ENCODE measurements around the gene KCNJ15. TPM values are rescaled to one million over a fixed set of nuclear protein-coding genes. Genes with fewer than 3 reads are reported as not detected.

Gene KCNJ15
- total RNA-seq, 3 donors from 2014 or later: 0.44 to 0.77 TPM; not detected in 1

DNA sequence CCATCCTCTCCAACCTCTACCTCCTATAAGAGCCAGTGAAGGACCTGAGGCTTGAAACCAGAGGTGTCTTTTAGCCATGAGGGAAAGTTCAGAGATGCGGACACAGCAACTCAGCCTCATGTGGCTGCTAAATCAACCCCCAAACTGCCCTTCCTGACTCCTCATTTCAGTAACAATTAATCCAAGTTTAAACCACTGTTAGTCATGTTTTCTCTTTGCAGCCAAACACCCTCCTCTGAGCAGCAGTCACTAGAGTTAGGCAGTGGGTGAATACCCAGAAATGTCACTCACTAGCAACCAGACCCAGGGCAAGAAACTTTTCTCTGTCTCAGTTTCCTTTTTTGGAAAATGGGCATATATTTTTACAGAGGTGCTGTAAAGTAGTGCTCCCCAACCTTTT lies 71.2 kb downstream of the KCNJ15 start:
- Histone ChIP-seq H3K9me3 (no peaks in the 10 kb centered on the region), H3K36me3 (ENCODE audit: low read depth) (no peaks in the 10 kb centered on the region), H3K4me3 (no peak overlapping the region), H3K4me1 (ENCODE audit: low read depth) (no peaks in the 10 kb centered on the region)
- ATAC-seq (no peak), DNase-seq (no peak)
- intact Hi-C loops (cut with DNase I, micrococcal nuclease): no loop called here
- TF ChIP-seq, protein P1, sequence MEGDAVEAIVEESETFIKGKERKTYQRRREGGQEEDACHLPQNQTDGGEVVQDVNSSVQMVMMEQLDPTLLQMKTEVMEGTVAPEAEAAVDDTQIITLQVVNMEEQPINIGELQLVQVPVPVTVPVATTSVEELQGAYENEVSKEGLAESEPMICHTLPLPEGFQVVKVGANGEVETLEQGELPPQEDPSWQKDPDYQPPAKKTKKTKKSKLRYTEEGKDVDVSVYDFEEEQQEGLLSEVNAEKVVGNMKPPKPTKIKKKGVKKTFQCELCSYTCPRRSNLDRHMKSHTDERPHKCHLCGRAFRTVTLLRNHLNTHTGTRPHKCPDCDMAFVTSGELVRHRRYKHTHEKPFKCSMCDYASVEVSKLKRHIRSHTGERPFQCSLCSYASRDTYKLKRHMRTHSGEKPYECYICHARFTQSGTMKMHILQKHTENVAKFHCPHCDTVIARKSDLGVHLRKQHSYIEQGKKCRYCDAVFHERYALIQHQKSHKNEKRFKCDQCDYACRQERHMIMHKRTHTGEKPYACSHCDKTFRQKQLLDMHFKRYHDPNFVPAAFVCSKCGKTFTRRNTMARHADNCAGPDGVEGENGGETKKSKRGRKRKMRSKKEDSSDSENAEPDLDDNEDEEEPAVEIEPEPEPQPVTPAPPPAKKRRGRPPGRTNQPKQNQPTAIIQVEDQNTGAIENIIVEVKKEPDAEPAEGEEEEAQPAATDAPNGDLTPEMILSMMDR (IDR thresholded peaks at IDR 0.05): no peak

DNA sequence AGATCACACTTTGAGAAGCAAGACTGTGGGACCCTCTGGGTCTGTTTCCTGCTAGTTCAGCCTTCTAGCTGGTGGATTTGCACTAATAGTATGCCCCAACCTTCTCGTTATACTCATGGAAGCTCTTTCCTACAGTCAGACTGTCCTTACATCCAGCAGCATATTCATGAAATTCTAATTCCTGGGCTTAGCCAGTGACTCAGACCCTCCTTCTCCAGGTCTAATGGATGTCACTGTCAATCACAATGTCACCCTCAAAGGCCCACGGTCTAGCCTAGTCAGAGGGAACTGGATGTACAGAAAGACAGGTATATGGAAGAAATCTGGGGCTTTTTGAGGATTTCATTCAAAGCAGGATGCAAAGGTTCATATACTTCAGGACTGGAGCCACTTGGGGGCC lies 72.4 kb downstream of the KCNJ15 start:
- TF ChIP-seq, protein P1 (IDR thresholded peaks at IDR 0.05): no peak
- no peaks in the 10 kb centered on the region for H3K4me1 ChIP-seq (ENCODE audit: low read depth)
- intact Hi-C loops (cut with DNase I, micrococcal nuclease): no loop called here
- DNase-seq (no peak), ATAC-seq (no peak)
- no peaks in the 10 kb centered on the region for H3K9me3 ChIP-seq
- no peak overlapping the region for H3K4me3 ChIP-seq
- H3K36me3 ChIP-seq (ENCODE audit: low read depth): no peaks in the 10 kb centered on the region

DNA sequence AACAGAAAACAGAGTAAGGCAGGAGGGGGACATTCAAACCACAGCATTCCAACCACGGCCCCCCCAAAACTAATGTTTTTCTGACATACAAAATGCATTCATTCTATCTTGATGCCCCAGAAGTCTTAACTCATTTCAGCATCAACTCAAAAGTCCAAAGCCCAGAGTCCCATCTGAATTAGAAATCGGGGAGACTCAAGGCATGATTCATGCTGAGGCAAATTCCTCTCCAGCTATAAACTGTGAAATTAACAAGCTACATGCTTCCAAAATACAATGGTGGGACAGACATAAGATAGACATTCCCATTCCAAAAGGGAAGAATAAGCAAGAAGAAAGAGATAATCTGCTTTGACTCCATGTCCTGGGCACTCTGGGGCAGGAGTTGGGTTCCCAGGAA lies 73.9 kb downstream of the KCNJ15 start:
- ATAC-seq (no peak), DNase-seq (no peak)
- intact Hi-C loops (cut with DNase I, micrococcal nuclease): no loop called here
- no peaks in the 10 kb centered on the region for H3K9me3 ChIP-seq
- TF ChIP-seq, protein P1 (IDR thresholded peaks at IDR 0.05): no peak
- no peak overlapping the region for H3K4me3 ChIP-seq
- no peaks in the 10 kb centered on the region for H3K4me1 ChIP-seq (ENCODE audit: low read depth)
- H3K36me3 ChIP-seq (ENCODE audit: low read depth): no peaks in the 10 kb centered on the region

DNA sequence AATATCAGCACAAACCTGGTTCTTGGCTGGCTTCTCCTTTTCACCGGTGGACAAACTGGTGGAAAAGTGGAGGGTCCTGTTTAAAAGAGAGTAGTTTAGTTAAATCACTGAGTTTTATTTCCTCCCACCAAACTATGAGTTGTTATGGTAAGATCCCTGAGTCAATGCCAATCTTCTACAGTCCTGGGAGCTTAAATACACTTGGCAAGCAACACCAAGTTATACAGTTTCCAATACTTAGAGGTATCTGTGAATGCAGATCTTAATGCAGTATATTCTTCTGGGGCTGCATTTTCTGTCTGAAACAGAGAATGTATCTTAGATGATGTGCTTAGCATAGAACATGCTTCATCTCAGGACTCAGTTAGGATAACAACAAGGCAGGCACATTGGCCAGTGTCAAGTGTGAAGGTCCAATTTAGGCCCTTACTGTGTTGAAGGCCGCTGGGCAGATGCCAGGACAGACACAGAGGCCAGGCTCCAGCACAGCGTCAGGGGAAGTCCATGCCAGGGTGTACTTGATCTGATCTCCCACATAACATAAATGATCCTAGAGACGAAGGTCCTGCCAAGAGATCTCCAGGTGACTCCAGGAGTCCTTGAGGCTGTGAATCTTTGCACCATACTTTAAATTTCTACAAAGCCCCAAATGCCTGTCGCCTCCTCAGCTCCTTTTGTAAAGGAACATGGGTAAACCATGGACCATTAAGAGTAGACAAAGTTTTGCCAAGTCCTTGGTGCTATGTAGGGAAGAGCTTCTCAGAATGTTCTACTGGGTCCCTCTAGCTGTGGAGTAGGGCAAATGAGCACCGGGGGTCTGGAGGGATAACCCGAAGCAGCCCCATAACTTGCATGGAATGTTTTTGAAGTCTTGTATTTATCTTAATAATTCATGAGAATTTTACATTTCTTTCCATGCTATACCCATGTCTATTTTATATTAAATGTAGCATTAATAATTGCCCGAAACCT lies 76.8 kb downstream of the KCNJ15 start:
- no peak for DNase-seq
- Histone ChIP-seq H3K36me3 (ENCODE audit: low read depth) (no peaks in the 10 kb centered on the region), H3K4me3 (no peak overlapping the region), H3K9me3 (no peaks in the 10 kb centered on the region), H3K4me1 (ENCODE audit: low read depth) (no peaks in the 10 kb centered on the region)
- no peak for ATAC-seq
- TF ChIP-seq, protein P1 (IDR thresholded peaks at IDR 0.05): no peak
- intact Hi-C loops (cut with DNase I, micrococcal nuclease): no loop called here

DNA sequence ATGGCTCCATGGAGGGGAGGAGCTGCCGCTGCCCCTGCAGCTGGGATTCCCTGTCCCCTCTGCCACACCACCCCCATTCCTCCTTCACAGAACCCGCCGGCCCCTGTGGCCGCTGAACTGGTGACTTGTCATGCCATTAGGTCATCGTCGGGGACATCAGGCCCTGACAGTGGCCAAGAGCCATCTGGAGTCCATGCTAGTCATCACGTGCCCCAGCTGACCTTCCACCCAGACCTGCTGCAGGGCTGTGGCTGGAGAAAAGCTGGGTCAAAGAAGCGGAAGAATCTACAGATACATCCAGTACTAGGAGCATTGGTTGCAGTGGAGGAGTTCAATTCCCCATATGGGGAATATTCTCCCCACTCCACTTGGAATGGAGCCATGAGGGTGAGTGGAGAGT lies 78.1 kb downstream of the KCNJ15 start:
- no peak for DNase-seq

More for the DNA sequence above, 78.1 kb downstream of the KCNJ15 start:
- H3K9me3 ChIP-seq: no peaks in the 10 kb centered on the region
- intact Hi-C loops (cut with DNase I, micrococcal nuclease): no loop called here
- H3K4me1 ChIP-seq (ENCODE audit: low read depth): no peaks in the 10 kb centered on the region
- no peak overlapping the region for H3K4me3 ChIP-seq
- H3K36me3 ChIP-seq (ENCODE audit: low read depth): no peaks in the 10 kb centered on the region
- TF ChIP-seq, protein P1 (IDR thresholded peaks at IDR 0.05): no peak
- ATAC-seq: no peak
